ENCODE data around the gene FAM131A.

The FAM131A gene

GRCh38 chr3:184337399-184337714 lies at the start of gene FAM131A:
Gene FAM131A (plus strand): TSS chr3:184337600. CDS start chr3:184337631, 31 bp downstream.
- no peak for DNase-seq

- DNase-seq, result peak; percentile 38 to 39
These were observed 47.9 kb upstream of the FAM131A start for GRCh38 chr3:184289426-184289938.

GRCh38 chr3:184290331-184290730 lies 47.1 kb upstream of the FAM131A start:
- DNase-seq, result no peak

DNA sequence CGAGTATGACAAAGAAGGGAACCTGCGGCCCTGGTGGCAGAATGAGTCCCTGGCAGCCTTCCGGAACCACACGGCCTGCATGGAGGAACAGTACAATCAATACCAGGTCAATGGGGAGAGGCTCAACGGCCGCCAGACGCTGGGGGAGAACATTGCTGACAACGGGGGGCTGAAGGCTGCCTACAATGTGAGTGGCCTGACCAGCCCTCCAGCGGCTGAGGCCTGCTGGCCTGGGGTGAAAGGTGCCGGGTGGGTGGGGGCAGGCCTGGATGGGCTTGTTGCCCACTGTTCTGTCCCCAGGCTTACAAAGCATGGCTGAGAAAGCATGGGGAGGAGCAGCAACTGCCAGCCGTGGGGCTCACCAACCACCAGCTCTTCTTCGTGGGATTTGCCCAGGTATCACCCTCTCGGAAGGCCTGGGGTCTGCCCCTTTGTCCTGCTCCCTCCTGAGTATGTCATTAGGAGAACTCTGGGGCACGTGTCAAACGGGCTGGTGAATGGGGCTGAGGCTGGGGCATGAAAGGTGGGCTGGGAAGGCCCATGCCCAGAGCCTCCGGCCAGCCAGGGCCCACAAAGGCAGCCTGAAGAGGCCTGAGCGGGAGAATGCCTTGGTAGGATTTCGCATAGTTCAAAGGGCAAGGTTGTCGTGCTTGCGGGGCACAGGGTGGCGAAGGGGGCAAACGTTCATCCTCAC lies 46.2 kb upstream of the FAM131A start:
- DNase-seq, result no peak

- no peak for DNase-seq
These were observed 45.5 kb upstream of the FAM131A start for GRCh38 chr3:184291738-184292445.

GRCh38 chr3:184295771-184296170 lies 41.6 kb upstream of the FAM131A start:
- no peak for DNase-seq

DNA sequence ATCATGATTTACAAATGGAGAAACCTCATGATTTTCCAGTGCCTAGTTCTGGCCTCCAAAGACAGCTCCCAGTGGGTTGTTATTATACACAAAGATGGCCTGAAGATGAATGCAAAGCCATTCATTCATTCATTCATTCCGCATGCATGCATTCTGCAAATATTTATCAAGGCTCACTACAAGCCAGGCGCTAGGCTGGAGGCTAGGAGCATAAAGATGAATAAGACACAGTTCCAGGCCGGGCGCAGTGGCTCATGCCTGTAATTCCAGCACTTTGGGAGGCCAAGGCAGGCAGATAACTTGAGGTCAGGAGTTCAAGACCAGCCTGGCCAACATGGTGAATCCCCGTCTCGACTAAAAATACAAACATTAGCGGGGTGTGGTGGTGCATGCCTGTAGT lies 40.8 kb upstream of the FAM131A start:
- DNase-seq, result no peak

DNA sequence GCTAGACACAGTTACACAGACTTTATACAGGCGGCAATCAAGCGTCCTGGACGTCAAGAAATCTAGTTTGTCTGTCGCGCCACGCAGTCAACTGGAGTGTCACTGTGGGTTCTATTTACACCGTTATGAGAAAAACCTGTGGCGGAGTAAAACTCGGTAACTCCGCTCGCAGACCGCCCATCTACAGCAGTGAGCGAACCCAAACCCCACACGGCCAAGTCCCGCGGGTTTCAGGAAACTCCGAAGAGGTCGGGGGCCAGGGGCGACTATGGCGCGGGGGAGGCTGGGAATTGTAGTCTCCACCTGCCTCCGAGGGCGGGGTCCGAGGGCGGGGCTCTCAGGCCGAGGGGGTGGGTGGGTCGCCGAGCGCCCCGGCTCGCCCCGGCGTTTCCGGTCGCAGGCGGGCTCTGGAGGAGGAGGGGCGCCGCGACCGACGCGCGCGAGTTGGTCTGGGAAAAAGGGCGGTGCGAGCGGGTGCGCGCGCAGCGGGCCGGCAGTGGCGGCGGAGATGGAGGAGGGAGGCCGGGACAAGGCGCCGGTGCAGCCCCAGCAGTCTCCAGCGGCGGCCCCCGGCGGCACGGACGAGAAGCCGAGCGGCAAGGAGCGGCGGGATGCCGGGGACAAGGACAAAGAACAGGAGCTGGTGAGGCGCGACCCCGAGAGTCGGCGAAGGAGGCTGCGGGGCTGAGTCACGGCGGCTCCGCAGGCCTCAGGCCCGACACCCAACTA lies 38.5 kb upstream of the FAM131A start, which contains the start of gene PSMD2:
Gene PSMD2, plus strand, starts transcription at position 483 of the 729 bp plus-strand sequence. Its CDS starts 26 bp downstream, at position 509.
- peak; percentile 95 to 96 for DNase-seq

DNA sequence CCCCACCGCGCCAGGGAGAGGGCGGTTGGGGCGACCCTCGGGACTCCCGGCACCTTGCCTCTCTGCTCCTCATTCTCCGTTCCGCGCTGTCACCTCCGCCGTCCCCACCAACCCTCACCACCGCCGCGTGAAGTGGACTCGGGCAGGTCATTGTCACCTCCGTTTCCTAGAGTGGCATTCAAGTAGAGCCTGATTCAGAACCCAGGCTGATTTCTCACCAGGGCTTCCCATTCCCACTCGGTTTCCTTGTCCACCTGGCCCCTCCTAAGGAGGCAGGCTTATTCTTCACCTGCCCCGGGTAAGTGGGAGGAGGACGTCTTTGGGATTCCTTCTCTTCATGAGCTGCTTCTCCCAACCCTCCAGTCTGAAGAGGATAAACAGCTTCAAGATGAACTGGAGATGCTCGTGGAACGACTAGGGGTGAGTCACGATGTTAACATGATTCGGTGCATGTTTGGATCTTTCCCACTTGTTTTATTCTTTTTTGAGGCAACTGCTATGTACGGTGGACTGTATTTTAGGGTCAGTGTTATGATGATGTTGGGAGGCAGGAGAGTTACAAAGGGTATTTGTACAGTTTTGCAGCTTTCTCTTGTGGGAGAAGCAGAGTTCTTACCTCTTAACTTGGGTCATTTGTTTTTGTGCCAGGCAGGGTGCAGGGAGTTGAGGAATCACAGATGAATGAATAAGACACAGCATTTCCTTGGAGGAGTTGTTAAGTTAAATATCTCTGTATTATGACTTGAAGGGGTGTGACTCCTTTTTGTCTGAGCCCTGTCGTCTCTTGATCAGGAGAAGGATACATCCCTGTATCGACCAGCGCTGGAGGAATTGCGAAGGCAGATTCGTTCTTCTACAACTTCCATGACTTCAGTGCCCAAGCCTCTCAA lies 37.7 kb upstream of the FAM131A start:
- DNase-seq, result no peak

- DNase-seq, result no peak
These were observed 37.1 kb upstream of the FAM131A start for GRCh38 chr3:184300378-184300720.

DNA sequence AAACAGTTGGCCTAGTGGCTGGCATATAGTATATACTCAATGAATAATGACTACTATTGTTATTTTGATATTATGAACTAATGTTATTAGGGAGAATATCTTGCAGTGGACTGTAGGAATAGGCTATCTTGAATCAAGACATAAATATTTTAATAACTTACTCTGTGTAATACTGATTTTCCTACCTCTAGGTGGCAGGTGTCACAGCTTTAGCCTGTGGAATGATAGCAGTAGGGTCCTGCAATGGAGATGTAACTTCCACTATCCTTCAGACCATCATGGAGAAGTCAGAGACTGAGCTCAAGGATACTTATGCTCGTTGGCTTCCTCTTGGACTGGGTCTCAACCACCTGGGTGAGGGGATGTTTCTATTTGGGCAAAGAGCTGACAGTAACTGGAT lies 31.8 kb upstream of the FAM131A start:
- DNase-seq, result no peak

DNA sequence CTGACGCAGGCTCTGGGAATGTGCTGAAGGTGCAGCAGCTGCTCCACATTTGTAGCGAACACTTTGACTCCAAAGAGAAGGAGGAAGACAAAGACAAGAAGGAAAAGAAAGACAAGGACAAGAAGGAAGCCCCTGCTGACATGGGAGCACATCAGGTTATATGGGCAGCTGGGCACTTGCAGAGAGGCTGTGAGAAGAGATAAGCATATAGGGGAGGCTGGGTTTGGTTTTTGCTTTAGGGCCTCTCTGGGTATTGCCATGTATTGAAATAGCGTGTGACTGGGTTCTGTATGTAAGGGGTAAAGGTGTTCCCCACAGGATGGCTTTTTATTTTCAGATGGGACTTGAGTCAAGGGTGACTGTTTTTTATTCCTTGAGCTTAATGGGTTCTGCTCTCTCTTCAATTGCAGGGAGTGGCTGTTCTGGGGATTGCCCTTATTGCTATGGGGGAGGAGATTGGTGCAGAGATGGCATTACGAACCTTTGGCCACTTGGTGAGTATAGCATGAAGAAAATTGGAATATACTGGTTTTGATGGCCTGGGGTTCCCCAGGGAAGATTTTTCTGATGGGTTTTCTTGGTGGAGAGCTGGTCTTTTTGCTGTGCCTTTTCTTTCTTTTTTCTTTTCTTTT lies 30.9 kb upstream of the FAM131A start:
- no peak for DNase-seq

- DNase-seq, result no peak
These were observed 29.5 kb upstream of the FAM131A start for GRCh38 chr3:184307915-184308314.

GRCh38 chr3:184308744-184309143 lies 28.7 kb upstream of the FAM131A start:
- no peak for DNase-seq

DNA sequence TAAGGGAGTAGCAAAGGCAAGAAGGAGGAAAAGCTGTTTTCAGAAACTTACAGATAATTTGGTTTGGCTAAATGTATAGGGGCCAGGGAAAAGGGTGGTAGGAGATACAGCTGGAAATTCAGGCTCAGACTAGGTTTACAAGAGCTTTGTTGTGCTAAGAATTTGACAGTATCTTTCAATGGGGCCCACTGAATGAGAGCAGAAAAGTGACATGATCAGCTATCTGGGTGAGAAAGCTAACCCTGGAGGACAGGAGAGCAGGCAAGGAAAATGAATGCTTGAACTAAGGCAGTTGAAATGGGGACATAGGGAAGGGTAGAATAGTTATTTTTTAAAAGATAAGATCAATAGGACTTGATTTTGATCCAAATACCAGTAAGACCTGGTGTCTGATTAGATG lies 25.8 kb upstream of the FAM131A start:
- no peak for DNase-seq

GRCh38 chr3:184314363-184314699 lies 23.1 kb upstream of the FAM131A start, which contains the start of gene EIF4G1:
Gene EIF4G1 (plus strand): TSS chr3:184314606. CDS start chr3:184315797, 1,191 bp downstream.
- DNase-seq, result peak; percentile 81 to 91

DNA sequence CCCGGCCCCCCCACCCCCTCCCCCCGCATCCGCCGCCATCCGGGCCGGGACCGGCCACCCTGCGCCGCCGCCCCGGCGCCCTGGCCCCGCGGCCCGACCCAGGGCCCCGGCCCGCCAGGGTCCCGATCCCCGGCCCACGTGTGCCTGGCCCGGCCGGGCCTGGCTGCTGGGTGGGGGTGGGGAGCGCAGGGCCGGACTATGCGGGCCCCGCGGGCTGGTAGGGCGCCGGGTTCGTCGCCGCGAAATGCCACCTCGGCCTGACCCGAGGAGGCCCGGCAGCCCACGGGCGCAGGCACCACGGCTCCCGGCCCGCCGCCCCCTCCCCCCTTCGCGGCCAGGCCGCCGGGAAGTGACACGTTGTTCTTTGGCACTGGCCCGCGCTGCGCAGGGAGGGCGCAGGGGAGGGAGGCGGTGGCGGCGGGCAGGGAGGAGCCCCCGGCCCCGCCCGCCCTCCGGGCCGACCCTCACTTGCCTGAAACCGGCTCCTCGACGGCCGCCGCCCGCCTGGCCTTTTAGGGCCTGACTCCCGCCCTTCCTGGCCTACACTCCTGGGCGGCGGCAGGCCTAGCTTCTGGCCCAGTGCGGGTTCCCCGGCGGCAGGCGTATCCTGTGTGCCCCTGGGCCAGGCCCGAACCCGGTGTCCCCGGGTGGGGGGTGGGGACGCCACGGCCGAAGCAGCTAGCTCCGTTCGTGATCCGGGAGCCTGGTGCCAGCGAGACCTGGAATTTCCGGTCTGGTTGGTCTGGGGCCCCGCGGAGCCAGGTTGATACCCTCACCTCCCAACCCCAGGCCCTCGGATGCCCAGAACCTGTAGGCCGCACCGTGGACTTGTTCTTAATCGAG lies 22.5 kb upstream of the FAM131A start:
- no peak for DNase-seq

DNA sequence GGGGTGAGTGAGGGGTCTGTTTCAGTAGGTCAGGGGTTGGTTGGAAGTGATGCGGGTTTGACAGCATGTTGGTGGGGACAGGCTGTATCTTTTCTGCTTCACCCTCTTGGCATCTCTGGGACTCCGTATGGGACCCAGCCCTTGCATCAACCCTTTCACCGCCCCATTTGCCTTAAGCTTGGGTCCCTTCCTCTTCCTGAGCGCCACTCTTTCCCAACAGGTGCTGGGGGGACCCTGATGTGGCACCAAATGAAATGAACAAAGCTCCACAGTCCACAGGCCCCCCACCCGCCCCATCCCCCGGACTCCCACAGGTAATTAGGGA lies 21.9 kb upstream of the FAM131A start:
- DNase-seq, result no peak

- DNase-seq, result no peak
These were observed 21.3 kb upstream of the FAM131A start for GRCh38 chr3:184315871-184316661.

DNA sequence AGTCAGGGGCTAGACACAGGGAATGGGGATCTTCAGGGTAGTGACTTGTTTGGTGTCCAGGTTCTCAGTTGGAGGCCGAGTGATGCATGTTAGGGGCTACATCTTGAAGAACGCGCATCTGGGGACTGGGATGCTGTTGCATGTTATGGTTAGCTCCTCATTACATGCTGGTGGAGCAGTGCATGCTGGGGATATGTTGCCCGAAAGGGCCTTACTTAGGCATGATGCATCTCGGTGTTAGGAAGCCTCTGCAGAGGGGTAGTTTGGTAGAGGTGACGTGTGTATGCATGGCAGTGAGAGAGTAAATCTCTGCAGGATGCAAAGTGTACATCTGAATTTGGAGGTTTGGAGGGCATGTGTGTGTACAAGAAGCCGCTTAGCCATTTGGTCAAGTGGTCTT lies 20.6 kb upstream of the FAM131A start:
- DNase-seq, result no peak

- DNase-seq, result no peak
These were observed 20.2 kb upstream of the FAM131A start for GRCh38 chr3:184317201-184317600.
